Neural crest cell (in vitro differentiated cells): ENCODE results near the gene TMCC2. TPM values are rescaled to one million over a fixed set of nuclear protein-coding genes. Genes with fewer than 3 reads are reported as not detected.

Experiments
- DNase-seq: peaks from one replicate; pipeline ENCODE4 v3.0.0; 2021; ENCODE audit warnings: low read depth, mixed read lengths, low spot score
- H3K27ac Mint-ChIP-seq: one replicate; pipeline ENCODE4 v1.8.0; 2021; ENCODE audit warnings: mild to moderate bottlenecking, mixed read lengths; ENCODE audit not compliant: unreplicated experiment
- H3K27me3 Mint-ChIP-seq: 2 replicates; pipeline ENCODE4 v1.8.0; 2021; ENCODE audit warnings: low read depth, mild to moderate bottlenecking, mixed read lengths
- H3K36me3 Mint-ChIP-seq: 2 replicates; pipeline ENCODE4 v1.8.0; 2021; ENCODE audit warnings: low read depth, mild to moderate bottlenecking, mixed read lengths
- H3K4me1 Mint-ChIP-seq: 2 replicates; pipeline ENCODE4 v1.8.0; 2021; ENCODE audit warnings: mixed read lengths
- H3K4me3 Mint-ChIP-seq: one replicate; pipeline ENCODE4 v1.8.0; 2021; ENCODE audit warnings: mild to moderate bottlenecking, mixed read lengths
- H3K9me3 Mint-ChIP-seq: 2 replicates; pipeline ENCODE4 v1.8.0; 2021; ENCODE audit warnings: mixed read lengths
- total RNA-seq: library from RNA; stranded (reverse); gene quantifications from 2 replicates; pipeline ENCODE4 v1.2.1, GENCODE V29; 2021
- TF ChIP-seq, protein P1 (sequence below): fragments of 200-600 bp; sonication (generic); conservative IDR thresholded peaks from 2 replicates; pipeline ENCODE4 v1.5.0; 2021; ENCODE audit warnings: antibody characterized with exemption, mild to moderate bottlenecking

The TMCC2 gene
- total RNA-seq, 1 donor from 2014 or later, result 16.1 TPM

- DNase-seq, result no peak
- Mint-ChIP-seq H3K27me3 (no peaks in the 10 kb centered on the region), H3K27ac (peak overlapping the region; percentile 85), H3K9me3 (no peaks in the 10 kb centered on the region), H3K36me3 (no peaks in the 10 kb centered on the region), H3K4me3 (peak overlapping the region; percentile 7), H3K4me1 (peaks cover 33% of the 10 kb centered on the region)
- TF ChIP-seq, protein P1, sequence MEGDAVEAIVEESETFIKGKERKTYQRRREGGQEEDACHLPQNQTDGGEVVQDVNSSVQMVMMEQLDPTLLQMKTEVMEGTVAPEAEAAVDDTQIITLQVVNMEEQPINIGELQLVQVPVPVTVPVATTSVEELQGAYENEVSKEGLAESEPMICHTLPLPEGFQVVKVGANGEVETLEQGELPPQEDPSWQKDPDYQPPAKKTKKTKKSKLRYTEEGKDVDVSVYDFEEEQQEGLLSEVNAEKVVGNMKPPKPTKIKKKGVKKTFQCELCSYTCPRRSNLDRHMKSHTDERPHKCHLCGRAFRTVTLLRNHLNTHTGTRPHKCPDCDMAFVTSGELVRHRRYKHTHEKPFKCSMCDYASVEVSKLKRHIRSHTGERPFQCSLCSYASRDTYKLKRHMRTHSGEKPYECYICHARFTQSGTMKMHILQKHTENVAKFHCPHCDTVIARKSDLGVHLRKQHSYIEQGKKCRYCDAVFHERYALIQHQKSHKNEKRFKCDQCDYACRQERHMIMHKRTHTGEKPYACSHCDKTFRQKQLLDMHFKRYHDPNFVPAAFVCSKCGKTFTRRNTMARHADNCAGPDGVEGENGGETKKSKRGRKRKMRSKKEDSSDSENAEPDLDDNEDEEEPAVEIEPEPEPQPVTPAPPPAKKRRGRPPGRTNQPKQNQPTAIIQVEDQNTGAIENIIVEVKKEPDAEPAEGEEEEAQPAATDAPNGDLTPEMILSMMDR, result no peak
Observed at GRCh38 chr1:205246351-205247119, 18.8 kb downstream of the TMCC2 start.

- Mint-ChIP-seq H3K4me1 (peaks cover 33% of the 10 kb centered on the region), H3K9me3 (no peaks in the 10 kb centered on the region), H3K4me3 (peak overlapping the region; percentile 65), H3K36me3 (no peaks in the 10 kb centered on the region), H3K27ac (peak overlapping the region; percentile 79), H3K27me3 (no peaks in the 10 kb centered on the region)
- DNase-seq, result no peak
- TF ChIP-seq, protein P1, result no peak
Observed at GRCh38 chr1:205247130-205247921, 19.6 kb downstream of the TMCC2 start.

DNA sequence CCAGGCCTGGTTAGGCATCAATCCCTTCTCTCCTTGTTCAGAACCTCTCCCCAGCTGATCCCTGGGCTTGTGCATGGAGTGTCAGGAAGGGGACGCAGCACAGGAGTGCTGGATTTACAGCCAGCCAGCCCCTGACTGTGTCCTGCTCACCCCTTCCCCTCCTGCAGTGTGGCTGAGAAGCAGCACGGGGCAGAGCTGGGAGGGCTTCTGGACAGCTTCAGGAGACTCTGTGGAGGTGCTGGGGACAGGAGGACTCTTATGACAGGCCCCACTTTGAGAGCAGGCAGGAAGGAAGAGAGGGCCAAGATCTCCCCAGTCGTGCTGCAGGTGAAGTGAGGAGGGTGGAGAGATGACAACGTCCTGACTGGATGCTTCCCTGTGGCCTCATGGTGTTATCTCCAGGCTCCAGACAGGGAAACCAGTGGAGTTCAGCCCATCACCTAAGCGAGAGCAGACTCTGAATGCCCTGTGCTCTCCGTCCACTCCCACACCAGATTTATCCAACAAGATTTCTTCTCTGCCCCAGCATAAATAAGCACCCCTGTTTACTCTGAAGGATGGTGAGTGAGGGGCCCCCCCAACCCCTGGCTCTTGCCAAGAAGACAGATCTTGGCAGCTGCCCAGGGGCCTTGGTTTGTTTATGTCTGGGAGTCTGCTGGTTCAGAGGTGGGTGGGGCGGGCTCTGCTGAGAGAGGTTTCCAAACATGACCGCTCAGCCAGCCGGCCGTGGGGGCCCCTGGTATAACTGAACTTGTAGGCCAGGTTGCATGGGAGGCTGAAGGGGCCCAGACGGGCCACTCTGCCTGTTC, 21.3 kb downstream of the TMCC2 start:
- TF ChIP-seq, protein P1, result no peak
- Mint-ChIP-seq H3K9me3 (no peaks in the 10 kb centered on the region), H3K27ac (peak overlapping the region; percentile 86), H3K4me1 (peaks cover 33% of the 10 kb centered on the region), H3K27me3 (no peaks in the 10 kb centered on the region), H3K36me3 (no peaks in the 10 kb centered on the region), H3K4me3 (no peak overlapping the region)
- no peak for DNase-seq

- Mint-ChIP-seq H3K27ac (peak overlapping the region; percentile 72), H3K36me3 (no peaks in the 10 kb centered on the region), H3K27me3 (no peaks in the 10 kb centered on the region), H3K4me3 (no peak overlapping the region), H3K4me1 (peaks cover 33% of the 10 kb centered on the region), H3K9me3 (no peaks in the 10 kb centered on the region)
- TF ChIP-seq, protein P1, result no peak
- DNase-seq, result no peak
Observed at GRCh38 chr1:205249651-205250050, 21.9 kb downstream of the TMCC2 start.

- Mint-ChIP-seq H3K4me1 (peaks cover 33% of the 10 kb centered on the region), H3K27ac (no peak overlapping the region), H3K27me3 (no peaks in the 10 kb centered on the region), H3K4me3 (no peak overlapping the region), H3K9me3 (no peaks in the 10 kb centered on the region), H3K36me3 (no peaks in the 10 kb centered on the region)
- DNase-seq, result no peak
- TF ChIP-seq, protein P1, result no peak
Observed at GRCh38 chr1:205250699-205251098, 23.0 kb downstream of the TMCC2 start.
